Right lung (tissue), 5 donors: ENCODE data around the gene TMIGD2. TPM values are rescaled to one million over a fixed set of nuclear protein-coding genes. Genes with fewer than 3 reads are reported as not detected.

Source experiments
- DNase-seq, 2 donors: peaks; one replicate each; pipeline ENCODE4 v3.0.0-alpha.2; 2013
- polyA plus RNA-seq, 5 donors: library from polyadenylated mRNA; unstranded; fragments of 120-200 nt; gene quantifications; one replicate each; pipeline versions ENCODE4 v1.2.1 to v1.2.3, GENCODE V29; 2013; ENCODE audit warnings: inconsistent platforms in 1 of 5, low replicate concordance in 1 of 5; ENCODE audit not compliant: insufficient read length in 5 of 5, insufficient read depth in 1 of 5

Gene TMIGD2
- polyA plus RNA-seq, 5 donors, result 0.37 to 0.63 (median 0.43) TPM

DNA sequence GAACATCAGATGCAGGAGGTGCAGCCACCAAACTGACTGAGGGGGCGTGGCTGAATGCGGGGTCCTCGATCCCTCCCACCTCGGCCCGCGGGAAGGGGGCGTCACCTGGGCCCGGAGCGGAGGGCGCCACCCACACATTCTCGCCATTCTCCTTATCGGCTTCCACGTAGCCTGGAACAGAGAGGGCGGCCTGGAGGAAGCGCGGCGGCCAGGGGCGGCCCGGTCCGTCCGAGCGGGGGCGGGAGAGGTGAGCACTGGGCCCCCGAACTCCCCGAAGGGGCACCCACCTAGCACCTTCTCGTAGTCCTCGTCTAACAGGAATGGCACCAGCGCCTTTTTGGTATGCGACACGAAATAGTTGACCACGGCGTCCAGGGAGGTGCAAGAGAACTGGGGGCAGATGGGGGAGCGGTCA lies 24.7 kb upstream of the TMIGD2 start:
- DNase-seq, result no peak

DNA sequence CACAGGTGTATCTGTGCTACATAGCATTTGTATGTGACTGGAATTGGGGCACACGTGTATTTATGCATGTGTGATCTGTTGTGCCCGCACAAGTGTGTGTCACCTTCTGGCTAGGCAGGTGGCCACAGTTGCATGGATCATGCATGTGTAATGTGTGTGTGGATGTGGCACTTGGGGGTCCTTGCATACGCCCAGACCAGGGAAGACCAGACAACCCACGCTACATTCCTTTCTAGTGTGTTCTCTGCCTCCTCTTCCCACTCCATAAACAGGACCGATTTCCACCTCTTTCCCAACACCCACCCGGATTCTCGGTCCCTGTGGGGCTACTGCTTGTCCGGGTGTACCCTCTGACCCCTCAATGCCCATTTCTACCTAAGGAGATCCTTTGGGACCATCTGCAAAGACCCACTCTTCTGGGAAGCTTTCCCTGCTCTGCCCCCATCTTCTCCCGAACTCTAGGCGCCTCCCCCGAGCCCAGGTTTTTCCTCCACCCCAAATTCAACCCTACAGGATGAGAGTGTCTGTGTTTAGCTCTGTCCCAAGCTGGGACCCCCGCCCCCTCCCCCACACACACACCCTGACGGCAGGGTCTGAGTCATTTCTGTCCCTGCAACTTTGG lies 24.1 kb upstream of the TMIGD2 start:
- no peak for DNase-seq

DNA sequence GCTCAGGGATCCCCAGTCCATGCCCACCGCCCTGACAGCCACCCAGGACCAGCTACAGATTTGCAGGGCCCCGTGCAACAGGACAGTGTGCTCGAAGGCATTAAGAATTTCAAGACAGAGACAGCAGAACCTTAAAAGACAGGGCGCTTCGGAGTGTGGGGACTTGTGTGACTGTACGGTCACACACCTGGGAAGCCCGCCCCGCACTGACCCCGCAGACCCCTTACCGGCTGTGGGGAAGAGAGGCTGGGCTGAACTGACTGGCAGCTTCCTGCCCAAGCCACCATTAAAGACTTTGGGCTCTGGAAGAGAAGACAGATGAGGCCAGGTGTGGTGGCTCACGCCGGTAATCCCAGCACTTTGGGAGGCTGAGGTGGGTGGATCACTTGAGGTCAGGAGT lies 22.0 kb upstream of the TMIGD2 start:
- no peak for DNase-seq

DNA sequence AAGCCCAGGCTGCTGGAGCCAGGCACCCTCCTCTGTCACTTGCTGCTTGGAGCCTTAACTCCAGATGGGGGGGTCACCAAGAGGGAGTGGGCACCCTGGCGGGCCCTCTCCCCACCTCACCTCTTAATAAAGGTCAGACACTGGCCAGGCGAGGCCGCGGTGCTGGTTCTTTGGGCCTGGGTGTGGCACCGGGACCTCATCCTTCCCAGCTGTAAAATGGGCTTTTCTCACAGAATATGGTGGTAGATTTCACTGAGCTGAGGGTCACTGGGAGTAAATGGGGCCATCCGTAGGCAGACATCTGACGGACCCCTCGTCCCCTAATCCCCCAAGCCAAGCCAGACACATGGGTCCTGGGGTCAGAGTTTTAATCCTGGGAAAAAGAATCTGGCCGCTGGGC lies 21.5 kb upstream of the TMIGD2 start:
- no peak for DNase-seq

DNA sequence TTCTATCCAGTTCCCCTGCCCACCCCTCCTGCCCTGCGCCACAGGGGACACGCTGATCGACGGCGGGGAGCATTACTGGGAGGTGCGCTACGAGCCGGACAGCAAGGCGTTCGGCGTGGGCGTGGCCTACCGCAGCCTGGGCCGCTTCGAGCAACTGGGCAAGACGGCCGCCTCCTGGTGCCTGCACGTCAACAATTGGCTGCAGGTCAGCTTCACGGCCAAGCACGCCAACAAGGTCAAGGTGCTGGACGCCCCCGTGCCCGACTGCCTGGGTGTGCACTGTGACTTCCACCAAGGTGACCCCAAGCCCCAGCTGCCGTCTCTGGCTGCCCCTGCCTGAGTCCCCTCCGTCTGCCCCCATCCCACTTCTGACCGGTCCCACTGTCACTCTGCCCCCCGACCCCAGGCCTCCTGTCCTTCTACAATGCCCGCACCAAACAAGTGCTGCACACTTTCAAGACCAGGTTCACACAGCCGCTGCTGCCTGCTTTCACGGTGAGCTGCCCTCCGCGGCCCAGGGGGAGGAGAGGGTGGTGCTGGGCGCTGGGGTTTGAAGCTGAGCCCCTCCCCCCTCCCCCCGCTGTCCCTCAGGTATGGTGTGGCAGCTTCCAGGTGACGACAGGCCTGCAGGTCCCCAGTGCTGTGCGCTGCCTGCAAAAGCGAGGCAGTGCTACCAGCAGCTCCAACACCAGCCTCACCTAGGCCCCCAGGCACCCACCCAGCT lies 20.9 kb upstream of the TMIGD2 start:
- no peak for DNase-seq

DNA sequence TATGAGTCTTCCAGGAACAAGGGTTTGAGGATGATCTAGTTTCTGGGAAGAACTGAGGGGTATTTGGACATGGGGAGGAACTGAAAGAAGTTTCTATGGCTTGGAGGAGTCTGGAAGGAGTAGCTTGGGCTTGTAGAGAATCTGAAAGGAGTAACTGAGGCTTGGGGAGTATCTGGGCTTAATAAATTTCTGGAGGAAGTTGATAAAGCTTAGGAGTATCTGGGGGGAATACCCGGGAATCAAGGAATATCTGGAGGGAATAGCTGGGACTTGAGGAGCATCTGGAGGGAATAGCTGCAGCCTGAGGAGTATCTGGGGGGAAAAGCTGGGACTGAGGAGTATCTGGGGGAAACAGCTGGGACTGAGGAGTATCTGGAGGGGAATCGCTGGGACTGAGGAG lies 18.2 kb upstream of the TMIGD2 start:
- DNase-seq, result no peak

DNA sequence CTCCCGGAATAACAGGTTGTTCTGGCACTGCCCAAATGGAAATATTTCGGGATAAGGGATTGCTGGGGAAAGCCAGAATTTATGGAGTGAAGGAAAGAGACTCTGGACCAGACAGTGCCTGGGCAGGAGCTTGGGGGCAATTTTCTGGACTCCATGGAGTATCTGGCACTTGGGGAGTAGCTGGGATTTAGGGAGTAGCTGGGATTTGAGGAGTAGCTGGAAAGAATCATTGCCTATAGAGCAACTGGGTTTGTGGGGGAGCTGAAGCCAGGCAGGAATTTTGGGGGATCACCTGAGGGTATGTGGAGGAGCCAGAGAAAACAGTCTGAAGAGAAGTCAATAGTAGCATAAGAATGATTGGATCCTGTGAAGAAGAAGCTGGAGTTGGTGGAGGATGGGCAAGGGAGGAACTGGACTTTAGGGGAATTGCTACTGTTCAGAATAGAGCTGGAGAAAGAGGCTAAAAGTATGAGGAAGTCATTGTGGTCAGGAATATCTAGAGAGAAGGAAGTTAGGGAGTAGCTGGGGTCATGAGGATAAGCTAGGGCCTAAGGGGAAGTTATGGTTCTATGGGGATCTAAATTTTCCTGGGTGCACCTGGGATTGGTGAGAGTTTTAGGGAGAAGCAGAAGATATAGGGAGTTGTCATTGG lies 17.0 kb upstream of the TMIGD2 start:
- DNase-seq, result no peak

DNA sequence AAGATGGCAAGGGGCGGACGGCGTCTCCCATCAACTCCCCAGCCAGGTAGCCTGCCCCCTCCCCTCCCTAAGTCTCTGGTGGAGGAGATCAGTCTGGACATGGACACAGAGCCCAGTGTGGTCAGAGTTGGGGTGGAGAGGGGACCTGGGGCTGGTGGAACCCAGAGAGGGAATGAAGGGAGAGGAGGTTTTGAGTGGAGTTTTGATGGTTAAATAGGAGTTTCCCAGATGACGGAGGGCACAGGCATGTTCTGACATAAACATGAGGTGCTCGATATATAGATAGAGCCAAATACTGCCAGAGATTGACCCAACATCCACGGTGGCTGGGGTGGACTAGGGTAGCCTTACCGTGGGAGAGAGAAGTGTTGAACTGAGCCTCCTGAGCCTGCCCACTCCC lies 16.3 kb upstream of the TMIGD2 start:
- DNase-seq, result no peak

DNA sequence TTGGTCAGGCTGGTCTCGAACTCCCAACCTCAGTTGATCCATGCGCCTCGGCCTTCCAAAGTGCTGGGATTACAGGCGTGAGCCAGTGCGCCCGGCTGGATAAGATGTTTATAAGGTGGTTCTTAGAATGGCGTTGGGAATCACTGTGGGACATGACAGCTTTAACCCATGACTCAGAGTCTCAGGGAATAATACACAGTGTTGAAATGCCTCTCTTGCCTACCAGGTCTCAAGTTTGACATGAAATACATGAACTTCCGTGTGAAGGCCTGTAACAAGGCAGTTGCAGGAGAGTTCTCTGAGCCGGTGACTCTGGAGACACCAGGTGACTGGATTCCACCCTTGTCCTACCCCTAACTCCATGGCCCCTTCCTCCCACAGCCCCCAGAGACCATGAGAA lies 14.8 kb upstream of the TMIGD2 start:
- DNase-seq, result no peak

DNA sequence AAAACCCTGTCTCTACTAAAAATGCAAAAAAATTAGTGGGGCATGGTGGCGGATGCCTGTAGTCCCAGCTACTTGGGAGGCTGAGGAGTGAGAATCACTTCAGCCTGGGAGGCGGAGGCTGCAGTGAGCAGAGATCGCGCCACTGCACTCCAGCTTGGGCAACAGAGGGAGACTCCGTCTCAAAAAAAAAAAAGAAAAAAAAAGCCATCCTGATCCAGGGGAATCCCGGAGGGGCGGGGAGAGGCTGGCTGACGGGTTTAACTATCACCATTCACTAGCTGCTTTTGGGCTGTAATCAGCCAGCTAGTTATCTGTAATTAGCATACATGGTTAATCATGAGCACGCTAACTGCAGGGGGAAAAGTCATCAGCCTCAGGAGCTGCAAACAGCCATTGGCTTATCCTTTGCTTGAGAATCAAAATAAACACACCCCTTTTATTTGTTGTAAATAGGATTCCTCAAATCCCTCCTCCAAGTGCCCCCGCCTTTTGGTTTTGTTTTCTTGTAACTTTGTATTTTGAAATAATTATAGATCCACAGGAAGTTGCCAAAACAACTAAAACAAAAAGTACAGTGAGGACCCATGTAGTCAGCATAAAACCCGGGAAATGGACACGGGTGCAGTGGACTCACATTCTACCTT lies 11.8 kb upstream of the TMIGD2 start:
- no peak for DNase-seq

DNA sequence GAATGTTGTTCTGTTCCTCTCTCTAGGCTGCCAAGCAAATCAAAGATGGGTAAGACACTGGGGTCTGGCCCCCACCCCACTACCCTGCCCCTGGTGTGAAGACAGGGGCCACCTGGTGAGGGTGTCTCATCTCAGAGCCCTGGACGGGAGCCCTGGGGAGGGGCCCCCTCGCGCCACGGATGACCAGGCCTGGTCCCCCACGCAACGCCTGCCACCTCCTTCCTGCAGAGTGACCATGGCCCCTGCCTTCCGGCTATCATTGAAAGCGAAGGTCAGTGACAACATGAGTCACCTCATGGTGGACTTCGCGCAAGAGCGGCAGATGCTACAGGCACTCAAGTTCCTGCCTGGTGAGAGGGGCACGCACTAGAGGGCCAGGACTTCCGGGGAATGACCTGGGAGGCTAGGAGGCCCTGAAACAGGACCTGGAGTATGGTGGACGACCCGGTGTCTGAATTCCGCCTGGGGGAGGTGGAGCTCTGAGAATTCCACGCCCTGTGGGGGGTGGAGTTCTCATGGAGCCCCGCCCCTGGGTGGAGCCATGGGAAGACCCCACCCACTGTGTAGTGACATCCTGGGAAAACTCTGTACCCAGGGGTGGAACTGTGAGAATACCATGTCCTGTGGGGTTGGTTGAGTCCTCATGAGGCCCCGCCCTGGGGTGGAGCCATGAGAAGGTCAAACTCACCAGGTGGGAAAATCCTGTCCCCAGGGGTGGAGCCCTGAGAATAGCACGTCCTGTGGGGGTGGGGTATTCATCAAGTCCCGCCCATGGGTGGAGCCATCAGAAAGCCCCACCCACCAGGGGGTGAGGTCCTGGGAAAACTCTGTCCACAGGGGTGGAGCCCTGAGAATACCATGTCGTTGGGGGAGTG lies 8.3 kb upstream of the TMIGD2 start:
- no peak for DNase-seq

DNA sequence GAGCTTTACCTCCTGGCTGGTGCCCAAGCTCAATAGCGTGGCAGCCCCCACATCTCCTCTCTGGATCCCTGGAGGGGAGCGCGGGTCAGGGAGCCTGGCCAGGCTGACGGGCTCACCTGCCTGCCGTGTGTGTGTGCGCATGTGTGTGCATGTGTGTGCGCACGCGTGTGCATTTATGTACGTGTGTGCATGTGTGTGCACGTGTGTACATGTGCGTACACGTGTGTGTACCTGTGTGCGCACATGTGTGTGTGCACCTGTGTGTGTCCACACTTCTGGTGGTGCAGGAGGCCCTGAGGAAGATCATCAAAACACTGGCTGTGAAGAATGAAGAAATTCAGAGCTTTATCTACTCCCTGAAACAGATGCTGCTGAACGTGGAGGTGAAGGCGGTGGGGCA lies 3.5 kb upstream of the TMIGD2 start:
- no peak for DNase-seq

DNA sequence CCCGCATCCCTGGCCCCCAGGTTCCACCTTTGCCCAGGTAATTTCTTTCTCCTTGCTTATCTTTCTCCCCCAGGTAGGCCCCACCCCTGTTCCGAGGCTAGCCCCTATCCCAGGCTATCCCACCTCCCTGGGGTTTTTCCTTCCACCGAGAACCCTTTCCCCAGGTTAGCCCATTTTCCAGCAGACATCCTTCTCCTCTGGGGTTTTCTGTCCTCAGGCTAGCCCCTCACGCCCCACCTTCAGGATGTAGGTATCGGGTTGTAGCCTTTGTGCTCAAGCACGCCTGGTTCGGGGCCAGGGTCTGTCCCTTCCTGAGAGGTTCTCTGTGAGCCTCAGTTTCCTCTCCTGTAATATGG lies 3.0 kb upstream of the TMIGD2 start:
- DNase-seq, result no peak

DNA sequence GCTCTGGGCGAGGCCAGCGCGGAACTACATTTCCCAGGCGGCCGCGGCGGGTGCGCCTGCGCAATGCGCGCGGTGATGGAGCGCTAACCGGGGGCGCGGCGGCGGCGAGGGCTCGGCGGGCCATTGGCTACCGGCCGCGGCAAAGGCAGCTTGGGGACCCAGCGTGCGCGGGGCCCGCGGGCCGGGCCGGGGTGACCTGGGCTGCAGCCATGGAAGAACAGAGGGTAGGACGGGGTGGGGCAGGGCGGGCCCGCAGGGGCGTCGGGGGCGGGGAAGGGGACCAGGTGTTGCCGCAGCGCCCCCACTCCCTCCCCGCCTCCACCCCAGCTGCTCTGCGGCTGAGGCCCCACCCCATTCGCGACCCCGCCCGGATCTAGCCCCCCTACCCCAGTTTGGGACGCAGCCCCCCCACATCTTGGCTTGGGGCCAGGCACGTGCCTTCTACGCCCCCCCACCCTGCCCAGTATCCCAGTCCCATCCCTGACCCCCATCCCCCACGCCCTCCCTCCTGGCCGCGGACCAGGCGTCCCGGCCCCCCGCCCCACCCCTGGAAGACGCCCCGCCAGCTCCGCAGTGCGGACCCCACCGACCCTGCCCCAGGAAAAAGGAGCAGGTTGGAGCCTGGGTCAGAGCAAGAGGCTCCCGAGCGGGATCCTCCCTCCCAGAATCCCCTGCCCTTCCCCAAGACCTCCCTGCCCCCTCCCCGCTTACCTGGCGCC lies 2.5 kb upstream of the TMIGD2 start, which contains the start of gene FSD1:
Gene FSD1, plus strand, starts transcription at position 61 of the 719 bp plus-strand sequence. Its CDS starts 149 bp downstream, at position 210.
- DNase-seq, result no peak

DNA sequence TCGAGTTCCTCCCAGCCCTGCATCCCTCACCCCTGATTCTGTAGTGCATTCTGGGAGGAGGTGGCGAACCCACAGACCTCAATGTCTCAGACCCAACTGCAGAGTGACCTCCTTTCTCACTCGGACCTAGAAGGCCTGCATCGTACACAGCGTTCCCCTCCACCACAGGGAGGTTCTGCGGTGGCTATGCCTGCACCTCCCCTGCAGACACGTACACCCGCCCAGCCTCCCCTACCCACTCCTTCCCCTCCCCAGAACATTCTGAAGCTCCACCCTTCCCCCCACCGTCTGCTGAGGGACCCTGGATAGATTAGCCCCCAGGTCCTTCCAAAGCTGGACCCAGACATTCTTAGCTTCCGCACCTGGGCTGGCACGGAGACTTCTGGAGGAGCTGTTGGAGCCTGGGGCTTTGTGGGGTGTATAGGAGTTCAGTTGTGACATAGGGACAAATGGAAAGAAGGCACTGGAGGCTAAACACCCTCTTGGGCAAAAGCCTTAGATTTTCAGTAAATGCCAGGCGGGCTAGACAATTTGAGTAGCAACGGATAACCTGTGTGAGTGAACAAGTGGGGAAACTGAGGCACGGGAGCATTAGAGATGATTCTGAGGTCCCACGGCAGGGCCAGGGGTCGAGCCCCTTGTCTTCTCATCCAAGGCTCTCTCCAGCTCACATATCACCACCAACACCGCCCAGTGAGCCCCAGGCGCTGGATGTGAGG lies 1.8 kb upstream of the TMIGD2 start:
- DNase-seq, result no peak

DNA sequence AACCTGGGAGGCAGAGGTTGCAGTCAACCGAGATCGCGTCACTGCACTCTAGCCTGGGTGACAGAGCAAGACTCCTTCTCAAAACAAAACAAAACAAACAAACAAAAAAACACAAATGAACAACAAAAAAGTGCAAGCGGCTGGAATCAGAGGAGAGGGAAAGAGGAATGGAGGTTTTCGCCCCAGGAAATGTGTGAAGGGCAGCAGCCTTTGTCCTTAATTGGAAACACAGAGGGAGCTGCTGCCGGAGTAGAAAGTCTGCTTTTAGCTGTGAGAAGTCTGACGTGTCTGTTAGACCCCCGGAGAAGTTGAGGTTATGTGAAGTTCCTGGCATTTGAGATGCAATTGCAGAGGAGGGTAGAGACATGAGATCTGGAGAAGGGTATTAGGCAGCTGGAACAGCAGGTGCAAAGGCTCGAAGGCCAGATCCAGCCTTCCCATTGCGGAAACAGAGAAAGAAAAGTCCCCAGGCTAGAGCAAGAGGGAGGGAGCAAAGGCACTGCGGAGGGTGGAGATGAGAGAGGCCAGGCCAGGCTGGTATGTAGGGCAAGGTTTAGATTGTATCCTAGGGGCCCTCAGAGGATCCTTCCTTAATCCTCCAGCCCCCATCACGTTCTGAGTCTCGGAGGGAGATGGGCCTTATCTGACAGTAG lies 473 bp downstream of the TMIGD2 start:
- DNase-seq, result no peak

DNA sequence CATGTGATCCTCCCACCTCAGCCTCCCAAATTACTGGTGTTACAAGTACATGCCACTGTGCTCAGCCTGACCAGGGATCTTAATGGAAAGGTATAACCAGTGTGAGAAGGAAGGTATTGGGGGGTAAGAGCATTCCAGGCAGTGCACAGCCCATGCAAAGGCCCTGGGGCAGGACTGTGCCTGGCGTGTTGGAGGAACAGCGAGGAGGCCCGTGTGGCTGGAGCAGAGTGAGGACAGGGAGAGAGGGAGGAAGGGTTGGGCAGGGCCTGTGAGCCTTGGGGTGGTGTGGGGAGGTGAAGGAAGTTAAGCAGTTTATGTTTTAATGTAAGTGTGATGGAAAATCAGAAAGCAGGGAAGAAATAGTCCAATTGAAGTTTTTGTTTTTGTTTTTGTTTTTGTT lies 1.6 kb downstream of the TMIGD2 start:
- DNase-seq, result no peak

DNA sequence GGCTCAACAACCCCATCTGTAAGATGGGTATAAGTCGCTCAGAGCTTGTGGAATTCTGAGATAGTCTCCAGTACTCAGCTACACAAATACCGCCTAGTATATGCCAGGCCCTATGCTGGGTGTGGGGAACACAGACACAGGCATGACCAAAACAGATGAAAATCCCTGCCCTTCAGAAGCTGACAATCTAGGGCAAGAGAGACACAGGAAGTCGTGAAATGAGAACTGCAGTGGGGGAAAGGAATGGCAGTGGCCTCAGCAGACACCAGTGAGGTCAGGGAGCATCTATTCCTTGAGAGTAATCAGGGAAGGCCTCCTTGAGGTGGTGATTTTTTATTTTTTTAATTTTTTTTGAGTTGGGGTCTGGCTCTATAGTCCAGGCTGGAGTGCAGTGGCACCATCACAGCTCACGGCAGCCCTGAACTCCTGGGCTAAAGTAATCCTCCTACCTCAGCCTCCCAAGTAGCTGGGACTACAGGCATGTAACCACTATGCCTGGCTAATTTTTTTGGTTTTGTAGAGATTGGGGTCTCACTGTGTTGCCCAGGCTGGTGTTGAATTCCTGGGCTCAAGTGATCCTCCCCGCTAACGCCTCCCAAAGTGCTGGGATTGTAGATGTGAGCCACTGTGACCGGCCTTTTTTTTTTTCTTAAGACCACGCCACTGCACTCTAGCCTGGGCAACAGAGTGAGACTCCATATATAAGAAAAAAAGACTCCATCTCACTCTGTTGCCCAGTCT lies 3.2 kb downstream of the TMIGD2 start:
- DNase-seq, result no peak
